ENCODE results near the gene DOCK10. TPM values are rescaled to one million over a fixed set of nuclear protein-coding genes. Genes with fewer than 3 reads are reported as not detected.

DOCK10 gene
- total RNA-seq, 4 donors from 2014 or later = 8.1 to 35.4 (median 17.2) TPM

GRCh38 chr2:224937887-224938286 is 104.4 kb downstream of the DOCK10 start:
- no peaks in the 10 kb centered on the region for H3K36me3 ChIP-seq
- WGBS = 87% methylated on average over 5 of the region's 5 CpGs
- DNase-seq (ENCODE audit: low spot score in 2 of 2) = no peak
- H3K4me3 ChIP-seq = no peak overlapping the region
- no peaks in the 10 kb centered on the region for H3K27me3 ChIP-seq
- H3K27ac ChIP-seq = no peak overlapping the region
- peaks cover 15% of the 10 kb centered on the region for H3K4me1 ChIP-seq
- no peak for TF ChIP-seq POLR2A (IDR thresholded peaks at IDR 0.05)
- no peak for TF ChIP-seq POLR2AphosphoS5 (IDR thresholded peaks at IDR 0.05)
- no peak for TF ChIP-seq CTCF (IDR thresholded peaks at IDR 0.05)
- TF ChIP-seq EP300 (IDR thresholded peaks at IDR 0.05) = no peak
- no peaks in the 10 kb centered on the region for H3K9me3 ChIP-seq

- H3K27ac ChIP-seq = no peak overlapping the region
- TF ChIP-seq CTCF (IDR thresholded peaks at IDR 0.05) = no peak
- no peak for TF ChIP-seq POLR2AphosphoS5 (IDR thresholded peaks at IDR 0.05)
- no peak for TF ChIP-seq EP300 (IDR thresholded peaks at IDR 0.05)
- no peak for TF ChIP-seq POLR2A (IDR thresholded peaks at IDR 0.05)
- H3K4me1 ChIP-seq = peaks cover 19% of the 10 kb centered on the region
- no peaks in the 10 kb centered on the region for H3K36me3 ChIP-seq
- 59% methylated on average over 5 of the region's 5 CpGs for WGBS
- H3K27me3 ChIP-seq = no peaks in the 10 kb centered on the region
- H3K9me3 ChIP-seq = no peaks in the 10 kb centered on the region
- DNase-seq (ENCODE audit: low spot score in 2 of 2) = no peak
- no peak overlapping the region for H3K4me3 ChIP-seq
Observed at GRCh38 chr2:224934526-224935188, 107.6 kb downstream of the DOCK10 start.

- DNase-seq (ENCODE audit: low spot score in 2 of 2) = no peak
- WGBS = 86% methylated on average over 2 of the region's 2 CpGs
- no peaks in the 10 kb centered on the region for H3K36me3 ChIP-seq
- H3K27me3 ChIP-seq = no peaks in the 10 kb centered on the region
- H3K4me3 ChIP-seq = no peak overlapping the region
- H3K27ac ChIP-seq = no peak overlapping the region
- no peaks in the 10 kb centered on the region for H3K9me3 ChIP-seq
- H3K4me1 ChIP-seq = peaks cover 28% of the 10 kb centered on the region
- TF ChIP-seq CTCF (IDR thresholded peaks at IDR 0.05) (no peak), POLR2AphosphoS5 (IDR thresholded peaks at IDR 0.05) (no peak), POLR2A (IDR thresholded peaks at IDR 0.05) (no peak), EP300 (IDR thresholded peaks at IDR 0.05) (no peak)
Observed at GRCh38 chr2:224933431-224933830, 108.8 kb downstream of the DOCK10 start.

- H3K9me3 ChIP-seq = no peaks in the 10 kb centered on the region
- DNase-seq (ENCODE audit: low spot score in 2 of 2) = no peak
- no peak for TF ChIP-seq EP300 (IDR thresholded peaks at IDR 0.05)
- no peak for TF ChIP-seq POLR2A (IDR thresholded peaks at IDR 0.05)
- TF ChIP-seq POLR2AphosphoS5 (IDR thresholded peaks at IDR 0.05) = no peak
- TF ChIP-seq CTCF (IDR thresholded peaks at IDR 0.05) = no peak
- no peak overlapping the region for H3K4me3 ChIP-seq
- H3K27me3 ChIP-seq = no peaks in the 10 kb centered on the region
- peaks cover 31% of the 10 kb centered on the region for H3K4me1 ChIP-seq
- WGBS = 92% methylated on average over 3 of the region's 3 CpGs
- no peak overlapping the region for H3K27ac ChIP-seq
- H3K36me3 ChIP-seq = no peaks in the 10 kb centered on the region
Observed at GRCh38 chr2:224932522-224932921, 109.7 kb downstream of the DOCK10 start.

- DNase-seq (ENCODE audit: low spot score in 2 of 2) = no peak
- 77% methylated on average over 4 of the region's 4 CpGs for WGBS
- H3K27me3 ChIP-seq = no peaks in the 10 kb centered on the region
- TF ChIP-seq CTCF (IDR thresholded peaks at IDR 0.05) = no peak
- TF ChIP-seq EP300 (IDR thresholded peaks at IDR 0.05) = no peak
- TF ChIP-seq POLR2A (IDR thresholded peaks at IDR 0.05) = no peak
- no peak for TF ChIP-seq POLR2AphosphoS5 (IDR thresholded peaks at IDR 0.05)
- no peak overlapping the region for H3K27ac ChIP-seq
- no peaks in the 10 kb centered on the region for H3K9me3 ChIP-seq
- H3K4me3 ChIP-seq = no peak overlapping the region
- peaks cover 33% of the 10 kb centered on the region for H3K4me1 ChIP-seq
- H3K36me3 ChIP-seq = no peaks in the 10 kb centered on the region
Observed at GRCh38 chr2:224931956-224932355, 110.3 kb downstream of the DOCK10 start.

All from suprapubic skin (tissue), 4 donors.